DMS53 treated with DMSO at 0.1 percent for 48 hours (cell line): Measurements from ENCODE around the gene ACTR2.

ENCODE experiments used
- DNase-seq: peaks from one replicate; lab custom pipeline; 2025; ENCODE audit not compliant: unreplicated experiment; lab: John Stamatoyannopoulos, UW

Gene ACTR2

DNA sequence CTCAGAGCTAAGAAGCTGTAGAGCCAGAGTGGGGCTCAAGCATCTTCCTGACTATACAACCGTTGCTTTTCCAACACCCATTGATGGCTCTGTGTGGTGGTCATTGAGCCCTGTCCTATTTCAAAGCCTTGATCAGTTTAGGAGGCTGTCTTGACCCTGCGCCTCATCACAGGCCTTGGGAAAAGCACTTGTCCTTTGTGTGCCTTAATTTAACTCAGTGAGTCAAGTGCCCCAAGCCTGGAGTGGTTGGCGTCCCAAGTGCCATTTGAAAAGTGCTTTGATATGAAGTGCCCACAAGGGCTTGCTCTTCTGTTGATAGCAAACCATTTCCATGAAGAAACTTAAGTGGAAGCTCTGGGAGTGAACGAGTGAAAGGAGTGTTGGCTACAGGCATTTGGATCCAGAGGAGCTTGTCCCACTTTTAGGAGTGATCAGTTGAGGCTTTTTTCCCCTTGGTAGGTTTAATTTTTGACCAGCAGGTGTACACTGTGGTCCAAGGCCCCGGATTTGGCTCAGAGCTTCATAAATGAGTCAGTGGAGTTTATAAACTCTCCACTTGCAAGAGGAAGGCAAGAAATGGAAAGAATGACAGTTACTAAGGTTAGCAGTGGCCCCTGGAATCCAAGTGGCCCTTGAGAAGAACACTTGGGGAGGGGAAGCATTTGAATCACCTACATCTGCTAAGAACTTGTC is 50.3 kb downstream of the ACTR2 start:
- DNase-seq: peak; percentile 45

DNA sequence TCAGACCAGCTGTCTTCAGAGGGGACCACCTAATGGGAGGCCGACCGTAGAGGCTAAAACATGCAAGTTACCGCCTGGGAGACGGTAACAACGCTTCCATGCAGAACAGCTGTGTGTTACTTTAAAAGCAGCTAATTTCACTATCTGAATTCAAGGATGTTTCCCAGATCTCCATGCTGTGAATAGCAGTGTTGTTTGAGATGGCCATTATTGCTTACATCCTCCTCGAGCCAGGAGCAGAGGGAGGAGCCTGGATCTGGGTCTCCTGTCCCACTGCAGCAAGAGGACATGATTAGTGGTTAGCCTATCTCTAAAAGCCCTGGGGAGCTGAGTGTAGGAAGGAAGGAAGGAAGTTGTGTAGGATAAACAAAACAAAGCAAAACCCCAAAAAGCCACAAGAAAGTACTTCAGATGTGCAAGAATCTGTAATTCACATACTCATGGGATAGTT is 50.9 kb downstream of the ACTR2 start:
- DNase-seq: no peak

DNA sequence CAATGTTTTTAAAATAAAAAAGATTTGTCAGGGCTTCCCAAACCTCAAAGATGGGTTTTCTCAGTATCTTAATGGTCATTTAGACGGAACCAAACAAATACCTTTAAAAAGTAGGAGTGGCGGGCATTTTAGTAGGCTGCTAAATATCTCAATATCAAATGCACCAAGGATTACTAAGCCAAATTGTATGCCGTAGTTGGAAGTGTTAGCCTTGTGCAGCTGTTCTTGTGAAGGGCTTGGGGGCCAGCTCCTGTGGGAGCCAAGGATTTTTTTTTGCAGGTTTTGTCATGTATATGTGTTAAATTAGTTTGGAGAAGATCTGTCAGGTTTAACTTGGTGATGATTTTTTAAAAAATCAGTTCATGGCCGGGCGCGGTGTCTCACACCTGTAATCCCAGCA is 52.1 kb downstream of the ACTR2 start:
- no peak for DNase-seq

DNA sequence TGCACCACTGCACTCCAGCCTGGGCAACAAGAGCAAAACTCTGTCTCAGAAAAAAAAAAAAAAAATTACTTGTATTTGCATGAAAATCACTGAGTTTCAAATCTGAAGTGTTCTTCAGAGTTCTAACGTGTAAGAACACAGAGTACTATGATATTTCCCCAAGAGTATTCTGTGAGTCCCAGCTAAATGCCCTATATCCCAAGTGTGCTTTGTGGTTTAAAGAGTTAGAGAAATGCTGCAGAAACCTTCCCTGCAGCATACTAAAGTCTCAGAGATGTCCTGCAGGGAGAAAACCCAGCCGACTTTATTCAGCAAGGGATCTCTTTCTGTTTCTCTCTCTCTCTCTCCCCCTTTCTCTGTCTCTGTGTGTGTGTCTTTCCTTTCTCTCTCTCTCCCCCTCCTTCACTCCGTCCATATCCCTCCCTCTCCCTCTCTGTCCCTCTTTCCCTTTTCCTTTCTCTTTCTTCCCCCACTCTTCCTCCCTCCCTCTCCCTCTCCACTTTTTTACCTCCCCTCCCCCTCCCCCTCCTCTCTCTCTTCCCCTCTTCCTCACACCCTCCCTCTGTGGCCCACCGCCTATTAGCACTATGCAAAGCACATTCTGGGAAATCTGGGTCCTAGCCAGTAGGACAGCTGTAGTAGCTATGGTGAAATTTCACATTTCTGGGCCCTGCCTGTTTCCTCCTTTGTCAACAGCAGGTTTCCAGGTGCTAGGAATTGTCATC is 54.2 kb downstream of the ACTR2 start:
- DNase-seq: no peak

DNA sequence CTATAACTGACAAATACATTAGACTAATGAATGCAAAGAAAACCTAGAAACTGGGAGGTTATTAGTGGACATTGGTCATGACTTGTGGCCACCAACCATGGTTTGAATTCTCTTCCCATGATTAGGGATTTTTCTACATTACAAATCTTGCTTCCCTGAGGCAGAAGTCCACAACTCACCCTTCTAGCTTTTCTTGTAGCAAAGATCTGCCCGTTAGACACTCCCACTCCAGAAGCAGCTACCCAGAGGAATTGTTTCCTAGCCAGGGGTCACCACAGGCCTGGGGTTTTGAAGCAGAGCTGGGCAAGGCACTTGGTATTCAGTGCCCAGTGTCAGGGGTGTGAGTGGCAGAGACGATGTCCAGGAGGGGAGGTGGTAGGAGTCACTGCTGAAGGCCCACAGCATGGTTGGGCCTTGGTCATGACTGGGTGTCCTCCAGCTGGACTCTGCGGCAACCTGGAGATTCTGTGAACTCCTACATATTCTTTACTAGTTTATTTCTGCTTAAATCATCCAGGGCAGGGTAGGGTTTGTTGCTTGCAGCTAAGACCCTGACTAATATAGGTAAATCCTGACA is 54.9 kb downstream of the ACTR2 start:
- DNase-seq: no peak

DNA sequence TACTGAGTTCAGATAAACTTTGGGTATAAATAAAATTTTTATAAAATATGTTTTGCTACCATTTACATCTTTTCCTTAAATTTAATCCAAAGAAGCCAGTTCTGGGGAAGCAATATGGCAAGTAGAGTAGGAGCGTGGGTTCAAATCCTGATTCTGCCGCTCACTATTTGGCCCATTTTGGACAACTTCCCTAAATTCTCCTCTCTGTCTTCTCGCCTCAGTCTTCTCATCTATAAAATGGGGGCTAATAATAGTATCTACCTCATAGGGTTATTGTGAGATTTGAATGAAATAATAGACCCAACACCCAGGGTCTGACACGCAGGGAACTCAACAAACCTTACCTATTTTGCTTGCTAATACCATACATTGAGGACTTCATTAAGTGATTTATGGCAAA is 59.7 kb downstream of the ACTR2 start:
- DNase-seq: no peak

DNA sequence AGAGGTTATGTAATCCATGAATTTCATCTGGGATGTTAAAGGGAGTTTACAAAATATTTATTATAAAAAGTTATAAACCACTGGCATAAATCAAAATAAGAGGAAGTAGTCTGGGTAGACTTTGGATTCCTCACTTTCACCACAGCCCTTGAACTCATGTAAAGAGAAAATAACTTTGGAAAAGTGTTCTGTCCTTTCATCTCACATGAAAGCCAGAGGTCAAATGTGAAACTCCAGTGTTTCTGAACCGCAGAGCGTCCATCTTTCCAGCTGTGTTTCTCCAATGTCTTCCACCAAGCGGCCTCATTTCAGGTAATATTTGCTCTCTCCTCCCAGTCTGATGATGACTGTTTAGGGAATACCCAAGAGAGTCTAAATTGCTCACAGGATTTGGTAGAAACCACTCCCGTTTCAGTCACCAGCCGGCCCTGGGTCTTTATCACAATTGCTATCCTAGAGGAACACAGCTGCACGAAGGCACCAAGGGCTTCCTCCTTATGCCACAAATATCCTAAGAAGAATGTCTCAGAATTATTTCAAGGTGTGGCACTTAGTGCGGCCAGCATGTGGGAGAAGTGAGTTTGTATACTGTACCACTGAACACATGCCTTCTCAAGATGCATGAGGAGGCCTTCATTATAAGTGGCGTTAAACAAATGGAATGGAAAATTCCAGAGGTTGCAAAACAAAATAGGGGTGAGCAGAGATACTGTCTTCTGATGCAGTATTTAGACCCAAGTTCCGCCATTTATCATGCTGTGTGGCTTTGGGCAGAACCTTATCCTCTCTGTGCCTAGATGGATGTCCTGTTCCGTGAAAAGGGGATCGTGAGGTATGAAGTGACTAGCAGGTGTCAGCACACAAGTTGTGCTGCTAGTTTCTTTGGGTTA is 63.8 kb downstream of the ACTR2 start:
- DNase-seq: no peak

DNA sequence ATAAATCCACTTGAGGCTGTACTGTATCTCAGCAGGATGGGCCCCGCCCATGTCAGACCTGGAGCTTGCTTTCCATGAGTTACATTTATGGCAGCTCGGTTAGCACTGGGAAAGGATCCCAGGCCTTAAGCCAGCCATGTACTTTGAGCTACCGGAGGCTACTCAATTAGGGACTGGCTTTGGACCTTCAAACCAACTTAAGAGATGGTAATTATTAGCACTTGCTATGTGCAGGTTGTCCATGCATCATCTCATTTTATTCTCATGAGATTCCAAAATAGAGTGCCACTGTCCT is 64.4 kb downstream of the ACTR2 start:
- DNase-seq: no peak

DNA sequence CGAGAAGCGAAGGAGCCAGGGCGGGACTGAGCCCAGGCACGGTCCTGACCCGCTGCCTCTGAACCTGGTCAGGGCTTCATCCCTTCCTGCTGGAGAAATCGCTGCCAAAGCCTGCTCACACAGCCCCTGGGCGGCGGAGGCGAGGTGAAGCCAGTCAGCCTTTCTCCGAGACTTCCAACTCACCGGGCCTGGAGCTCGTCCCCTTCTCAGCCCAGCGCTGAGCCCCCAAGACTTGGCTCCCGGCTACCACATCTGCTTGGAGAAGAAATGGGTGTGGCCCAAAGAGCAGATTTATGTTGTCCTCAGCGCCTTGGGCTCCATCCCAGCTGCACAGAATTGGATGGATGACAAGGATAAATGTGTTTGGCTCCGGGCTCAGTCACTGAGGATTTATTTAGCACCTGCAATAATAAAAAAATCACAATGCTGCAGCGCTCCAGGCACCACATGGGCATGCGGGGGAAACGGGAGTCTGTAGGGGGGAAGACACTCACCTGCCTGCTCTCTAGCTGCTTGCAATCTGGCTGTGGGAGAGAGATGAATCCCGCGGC is 64.9 kb downstream of the ACTR2 start:
- DNase-seq: no peak

DNA sequence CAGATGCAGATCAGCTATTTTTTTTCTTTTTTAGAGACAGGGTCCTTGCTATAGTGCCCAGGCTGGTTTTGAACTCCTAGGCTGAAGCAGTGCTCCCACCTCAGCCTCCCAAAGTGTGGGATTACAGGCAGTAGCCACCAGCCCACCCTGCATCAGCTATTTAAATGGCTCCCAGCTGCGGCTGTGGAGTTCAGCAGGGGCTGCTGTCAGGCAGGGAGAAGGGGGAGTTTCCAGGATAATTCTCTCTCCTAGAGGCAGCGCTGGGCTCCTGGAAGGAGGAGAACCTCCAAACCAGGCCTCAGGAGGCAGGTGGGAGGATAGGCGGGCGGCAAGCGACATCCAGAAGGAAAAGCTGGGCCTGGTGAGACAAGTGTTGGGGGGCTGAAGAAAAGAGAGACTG is 65.7 kb downstream of the ACTR2 start:
- no peak for DNase-seq

DNA sequence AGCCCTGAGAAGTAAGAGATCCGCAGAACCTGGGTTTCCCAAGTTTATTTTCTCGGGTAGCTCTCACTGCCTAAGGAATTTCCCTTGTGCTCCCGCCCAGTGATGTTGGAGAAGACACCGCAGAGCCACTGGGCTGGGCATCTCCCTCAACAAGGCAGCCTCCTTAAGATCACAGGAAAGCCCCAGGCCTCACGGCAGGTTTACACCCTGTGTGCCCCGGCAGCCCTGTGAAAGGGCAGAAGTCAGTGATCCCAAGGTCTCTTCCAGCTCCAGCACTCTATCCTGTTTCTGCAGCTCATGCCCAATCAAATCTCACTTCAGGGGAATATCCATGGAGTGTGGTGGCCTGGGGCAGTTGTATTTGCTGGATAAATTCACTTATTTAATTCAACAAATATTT is 66.5 kb downstream of the ACTR2 start:
- DNase-seq: no peak

DNA sequence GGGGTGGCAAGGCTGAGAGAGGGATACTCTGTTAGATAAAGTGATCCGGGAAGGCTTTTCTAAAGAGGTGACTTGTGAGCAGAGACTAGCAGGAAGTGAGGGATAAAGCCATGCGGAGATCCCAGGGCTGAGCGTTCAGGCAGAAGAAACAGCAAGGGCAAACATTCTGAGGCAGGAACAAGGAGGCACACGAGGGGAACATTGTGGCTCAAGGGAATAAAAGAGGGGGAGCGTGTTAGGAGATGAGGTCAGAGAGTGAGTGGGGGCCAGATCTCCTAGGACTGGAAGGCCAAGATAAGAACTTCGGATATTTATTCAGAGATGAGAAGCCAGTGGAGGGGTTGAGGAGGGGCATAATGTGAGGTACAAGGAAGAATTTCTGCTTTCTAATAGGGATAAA is 67.1 kb downstream of the ACTR2 start:
- no peak for DNase-seq

DNA sequence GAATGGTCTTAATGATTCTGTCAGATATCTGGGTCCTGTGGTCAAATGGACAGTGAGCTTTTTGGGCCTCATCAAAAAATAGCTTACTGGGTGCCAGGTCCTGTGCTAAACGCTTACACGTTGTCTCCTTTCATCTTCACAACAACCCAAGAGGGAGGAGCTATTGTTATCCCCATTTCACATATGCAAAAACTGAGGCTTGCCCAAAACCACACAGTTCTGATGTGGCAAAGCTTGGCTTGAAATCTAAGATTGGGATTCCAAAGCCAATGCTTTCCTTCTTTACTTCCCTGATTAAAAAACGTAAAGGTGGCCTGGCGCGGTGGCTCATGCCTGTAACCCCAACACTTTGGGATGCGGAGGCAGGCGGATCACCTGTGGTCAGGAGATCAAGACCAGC is 69.3 kb downstream of the ACTR2 start:
- DNase-seq: no peak

DNA sequence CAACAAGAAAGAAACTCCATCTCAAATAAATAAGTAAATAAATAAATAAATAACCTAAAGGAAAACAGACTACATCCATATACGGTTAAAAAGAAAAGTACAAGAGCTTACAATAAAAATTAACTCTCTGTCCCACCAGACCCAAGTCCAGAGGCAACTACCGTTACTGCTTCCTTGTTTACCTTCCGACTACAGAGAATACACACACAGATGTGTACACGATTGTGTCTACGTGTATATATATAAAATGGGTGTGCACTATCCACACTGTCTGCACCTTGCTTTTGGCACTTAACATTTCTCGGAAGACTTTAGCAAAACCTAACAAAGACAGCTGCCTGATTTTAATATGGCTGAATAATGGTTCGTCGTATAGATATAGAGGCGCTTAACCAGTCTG is 69.9 kb downstream of the ACTR2 start:
- no peak for DNase-seq

DNA sequence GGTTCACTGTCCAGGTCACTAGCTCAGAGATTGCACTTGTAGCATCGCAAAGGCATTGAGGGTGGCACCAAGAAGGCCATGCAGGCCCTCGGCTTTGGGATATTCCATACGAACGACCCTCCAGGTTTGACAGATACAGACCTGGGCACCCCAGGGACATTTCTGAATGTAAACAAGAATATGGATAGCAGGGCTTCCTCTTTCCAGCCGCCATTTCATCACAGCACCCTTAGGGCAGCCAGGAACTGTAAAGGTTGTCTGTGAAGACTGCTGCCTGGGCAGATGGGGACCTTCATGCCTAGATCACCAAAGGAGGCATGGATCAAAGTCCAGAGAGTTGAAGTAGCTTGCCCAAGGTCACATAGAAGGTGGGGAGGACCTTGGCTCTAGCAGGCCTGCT is 70.5 kb downstream of the ACTR2 start:
- DNase-seq: no peak

DNA sequence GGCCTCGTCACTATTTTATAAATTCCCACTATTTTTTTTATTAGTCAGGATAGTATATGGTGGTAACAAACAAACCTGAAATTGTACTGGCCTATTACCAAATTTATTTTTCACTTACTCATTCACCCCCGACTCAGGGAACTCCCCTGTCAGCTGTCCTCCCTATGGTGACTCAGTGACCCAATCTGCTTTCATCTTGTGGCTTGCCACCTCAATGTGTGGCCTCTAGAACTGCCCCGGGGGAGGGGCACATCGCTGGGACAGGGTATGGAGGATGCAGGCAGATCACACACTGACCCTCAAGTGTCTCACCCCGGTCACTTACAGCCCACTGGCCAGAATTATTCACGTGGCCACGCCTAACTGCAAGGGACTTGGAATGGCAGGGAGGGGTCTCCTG is 71.6 kb downstream of the ACTR2 start:
- no peak for DNase-seq

DNA sequence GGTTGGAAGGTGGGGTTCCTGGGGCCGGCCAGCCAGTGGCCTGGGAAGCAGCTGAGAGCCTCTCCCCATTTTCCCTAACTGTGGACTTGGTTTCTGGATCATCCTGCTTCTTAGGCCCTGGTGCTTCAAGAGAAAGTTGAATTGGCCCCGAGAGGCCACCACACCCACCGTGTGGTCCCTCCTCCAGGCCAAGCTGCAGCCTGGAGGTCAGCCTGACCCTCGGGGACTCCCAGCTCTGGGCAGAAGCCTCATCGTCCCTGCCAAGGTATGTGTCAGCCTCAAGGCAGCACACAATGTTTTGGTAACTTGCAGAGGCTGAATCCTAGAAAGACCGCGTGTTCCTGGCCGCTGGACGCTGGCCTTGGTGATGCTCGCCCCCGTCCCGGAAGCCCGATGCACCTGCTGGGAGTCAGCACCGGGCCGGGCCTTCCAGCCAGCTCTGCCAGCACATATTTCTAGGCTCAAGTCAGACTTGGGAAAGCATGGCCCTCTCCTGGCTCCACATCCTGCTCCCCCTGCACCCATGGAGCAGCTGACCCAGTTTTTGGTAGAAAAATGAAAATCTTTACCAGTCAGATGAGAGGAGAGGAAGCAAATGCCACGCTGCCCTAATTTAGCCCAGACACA is 72.6 kb downstream of the ACTR2 start:
- DNase-seq: no peak

DNA sequence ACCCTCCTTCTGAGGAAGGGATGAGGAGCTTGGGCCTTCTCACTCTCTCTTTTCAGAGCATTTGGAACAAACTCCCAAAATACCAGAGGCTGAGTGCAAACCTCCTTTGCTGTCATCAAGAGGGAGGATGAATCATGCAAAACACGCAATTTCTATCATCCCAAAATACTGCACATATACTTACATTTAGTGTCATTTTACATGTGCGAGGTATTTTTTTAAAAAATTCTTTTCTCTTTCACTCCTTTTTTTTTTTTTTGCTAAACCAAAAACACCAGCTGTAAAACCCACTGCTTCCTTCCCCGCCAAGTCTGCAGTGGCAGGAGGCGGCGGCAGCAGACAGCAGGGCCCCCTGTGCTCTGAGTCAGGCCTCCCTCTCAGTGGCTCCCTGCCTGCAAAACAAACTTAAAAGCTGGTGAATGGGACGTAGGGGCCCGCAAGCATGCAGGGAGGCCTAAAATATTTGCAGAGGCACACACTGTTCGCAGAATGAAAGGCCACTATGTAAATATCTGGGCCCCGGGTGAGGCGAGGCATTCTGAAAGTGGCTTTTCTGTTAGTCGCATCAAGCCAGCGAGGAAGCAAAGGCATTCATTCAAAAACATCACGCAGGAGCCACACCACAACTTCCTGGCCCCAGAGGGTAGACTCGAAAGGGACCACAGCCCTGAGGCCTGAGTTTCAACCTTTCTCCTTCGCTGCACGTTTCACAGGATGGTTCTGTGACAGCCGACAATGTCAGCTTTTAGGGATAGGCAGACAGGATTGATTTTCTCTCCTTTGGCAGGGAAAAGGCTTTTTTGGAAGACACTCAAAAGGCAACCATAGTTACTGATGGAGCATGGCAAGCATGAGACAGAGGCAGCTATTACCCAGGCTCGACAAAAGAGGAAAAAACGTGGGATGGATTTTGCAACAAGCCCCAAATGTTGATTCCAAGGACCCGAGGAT is 73.4 kb downstream of the ACTR2 start:
- no peak for DNase-seq

DNA sequence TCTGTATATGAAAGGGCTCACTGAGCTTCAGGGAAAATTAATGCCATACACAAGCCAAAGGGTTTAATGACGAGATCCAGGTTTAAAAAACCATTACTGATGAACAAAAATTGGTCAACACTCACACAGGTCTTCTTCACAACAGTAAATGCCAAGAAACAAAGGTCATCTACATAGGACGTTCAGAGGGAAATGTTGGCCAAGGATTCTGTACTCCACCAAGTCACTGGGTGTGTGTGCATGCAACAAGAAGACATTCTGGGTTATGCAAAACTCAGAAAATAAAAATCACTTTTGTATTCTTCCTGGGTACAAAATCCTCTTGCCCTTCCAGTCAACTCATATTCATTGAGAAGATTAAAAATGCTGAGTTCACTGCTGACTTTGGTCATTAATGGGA is 78.3 kb downstream of the ACTR2 start:
- no peak for DNase-seq

DNA sequence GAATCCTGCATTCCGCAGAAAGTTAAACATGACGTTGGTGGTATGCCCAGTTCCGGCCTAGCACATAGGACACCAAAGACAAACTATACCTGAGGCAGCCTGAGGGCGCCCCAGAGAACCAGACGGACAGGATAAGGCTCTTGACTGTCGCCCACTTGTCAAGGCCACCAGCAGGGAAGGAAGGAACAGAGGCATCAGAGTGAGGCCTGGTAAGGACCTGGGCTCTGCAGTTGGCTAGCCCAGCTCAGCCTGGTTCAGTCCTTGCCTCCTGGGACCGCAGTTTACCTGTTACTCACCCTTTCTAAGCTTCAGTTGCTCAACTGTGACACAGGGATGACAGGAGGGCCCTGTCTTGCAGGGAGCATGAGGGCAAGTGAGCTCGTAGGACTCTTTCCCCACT is 82.1 kb downstream of the ACTR2 start:
- no peak for DNase-seq
